ENCODE results near the gene SYNPR.

SYNPR gene

DNA sequence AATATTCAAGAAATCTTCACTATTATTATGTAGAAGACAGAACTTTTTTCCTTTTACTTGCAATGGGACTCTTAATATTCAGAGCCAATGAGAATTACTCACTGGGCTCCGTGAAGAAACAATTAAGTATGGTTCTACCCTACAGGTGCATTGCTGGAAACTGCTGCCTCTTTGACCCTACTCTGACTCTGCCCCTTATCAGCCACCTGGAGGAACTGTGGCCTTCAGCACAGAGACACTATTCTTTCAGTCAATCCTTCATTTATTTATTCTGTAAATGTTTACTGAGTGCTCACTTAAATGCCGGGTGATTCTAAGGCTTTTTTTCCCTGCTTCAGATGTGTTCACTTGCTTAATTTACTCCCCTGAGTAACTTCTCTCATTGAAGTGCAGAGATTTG is 163.2 kb downstream of the SYNPR start:
- H3K36me3 ChIP-seq (replicated peaks; ENCODE audit: low read depth, low read length): no peaks in the 10 kb centered on the region
- H3K9ac ChIP-seq (ENCODE audit: low read length): no peak overlapping the region
- H3K4me1 ChIP-seq (ENCODE audit: low read length): no peaks in the 10 kb centered on the region
- no peak overlapping the region for H2AFZ ChIP-seq (ENCODE audit: low read depth, low read length)
- no peaks in the 10 kb centered on the region for H4K20me1 ChIP-seq (ENCODE audit: insufficient read depth, low read length)
- no peak overlapping the region for H3K4me3 ChIP-seq (ENCODE audit: low read length)
- no peak overlapping the region for H3K4me2 ChIP-seq (ENCODE audit: low read length)
- H3K27ac ChIP-seq (ENCODE audit: low read length): no peak overlapping the region
- no peak for TF ChIP-seq EZH2phosphoT487 (IDR thresholded peaks at IDR 0.05; ENCODE audit: low read depth)
- TF ChIP-seq, protein P1, sequence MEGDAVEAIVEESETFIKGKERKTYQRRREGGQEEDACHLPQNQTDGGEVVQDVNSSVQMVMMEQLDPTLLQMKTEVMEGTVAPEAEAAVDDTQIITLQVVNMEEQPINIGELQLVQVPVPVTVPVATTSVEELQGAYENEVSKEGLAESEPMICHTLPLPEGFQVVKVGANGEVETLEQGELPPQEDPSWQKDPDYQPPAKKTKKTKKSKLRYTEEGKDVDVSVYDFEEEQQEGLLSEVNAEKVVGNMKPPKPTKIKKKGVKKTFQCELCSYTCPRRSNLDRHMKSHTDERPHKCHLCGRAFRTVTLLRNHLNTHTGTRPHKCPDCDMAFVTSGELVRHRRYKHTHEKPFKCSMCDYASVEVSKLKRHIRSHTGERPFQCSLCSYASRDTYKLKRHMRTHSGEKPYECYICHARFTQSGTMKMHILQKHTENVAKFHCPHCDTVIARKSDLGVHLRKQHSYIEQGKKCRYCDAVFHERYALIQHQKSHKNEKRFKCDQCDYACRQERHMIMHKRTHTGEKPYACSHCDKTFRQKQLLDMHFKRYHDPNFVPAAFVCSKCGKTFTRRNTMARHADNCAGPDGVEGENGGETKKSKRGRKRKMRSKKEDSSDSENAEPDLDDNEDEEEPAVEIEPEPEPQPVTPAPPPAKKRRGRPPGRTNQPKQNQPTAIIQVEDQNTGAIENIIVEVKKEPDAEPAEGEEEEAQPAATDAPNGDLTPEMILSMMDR (IDR thresholded peaks at IDR 0.05; ENCODE audit: low read depth, low read length): no peak
- no peaks in the 10 kb centered on the region for H3K27me3 ChIP-seq (ENCODE audit: low read depth, low read length)
- no peaks in the 10 kb centered on the region for H3K79me2 ChIP-seq (ENCODE audit: low read length)
- H3K9me3 ChIP-seq (ENCODE audit: insufficient read depth, low read length): no peaks in the 10 kb centered on the region

DNA sequence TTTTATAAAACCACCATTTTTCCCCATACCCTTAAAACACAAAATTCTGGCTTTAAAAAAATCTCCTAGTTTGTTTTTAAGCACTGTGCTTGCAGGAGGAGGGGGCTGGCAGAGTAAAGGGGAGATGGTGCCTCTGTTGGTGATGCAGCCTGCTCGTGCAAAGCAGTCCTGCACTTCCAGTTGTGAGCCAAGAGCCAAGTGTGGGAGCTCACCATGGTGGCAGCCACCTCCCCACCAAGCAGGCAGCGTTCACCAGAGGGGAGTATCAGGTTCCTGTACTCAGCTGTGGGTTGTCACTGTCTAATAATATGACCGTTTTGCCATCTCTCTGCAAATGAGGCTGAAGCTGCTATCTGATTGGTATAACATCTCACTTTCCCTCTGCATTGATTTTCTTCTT is 164.8 kb downstream of the SYNPR start:
- Histone ChIP-seq H3K9me3 (ENCODE audit: insufficient read depth, low read length) (no peaks in the 10 kb centered on the region), H3K79me2 (ENCODE audit: low read length) (no peaks in the 10 kb centered on the region), H2AFZ (ENCODE audit: low read depth, low read length) (no peak overlapping the region), H4K20me1 (ENCODE audit: insufficient read depth, low read length) (no peaks in the 10 kb centered on the region), H3K27ac (ENCODE audit: low read length) (no peak overlapping the region), H3K9ac (ENCODE audit: low read length) (no peak overlapping the region), H3K4me3 (ENCODE audit: low read length) (no peak overlapping the region), H3K27me3 (ENCODE audit: low read depth, low read length) (0 out of 2 replicates have a peak, but pooled peaks cover 3% of the 10 kb centered on the region), H3K4me1 (ENCODE audit: low read length) (no peaks in the 10 kb centered on the region), H3K36me3 (replicated peaks; ENCODE audit: low read depth, low read length) (no peaks in the 10 kb centered on the region), H3K4me2 (ENCODE audit: low read length) (no peak overlapping the region)
- TF ChIP-seq EZH2phosphoT487 (IDR thresholded peaks at IDR 0.05; ENCODE audit: low read depth): no peak
- TF ChIP-seq, protein P1 (IDR thresholded peaks at IDR 0.05; ENCODE audit: low read depth, low read length): no peak

DNA sequence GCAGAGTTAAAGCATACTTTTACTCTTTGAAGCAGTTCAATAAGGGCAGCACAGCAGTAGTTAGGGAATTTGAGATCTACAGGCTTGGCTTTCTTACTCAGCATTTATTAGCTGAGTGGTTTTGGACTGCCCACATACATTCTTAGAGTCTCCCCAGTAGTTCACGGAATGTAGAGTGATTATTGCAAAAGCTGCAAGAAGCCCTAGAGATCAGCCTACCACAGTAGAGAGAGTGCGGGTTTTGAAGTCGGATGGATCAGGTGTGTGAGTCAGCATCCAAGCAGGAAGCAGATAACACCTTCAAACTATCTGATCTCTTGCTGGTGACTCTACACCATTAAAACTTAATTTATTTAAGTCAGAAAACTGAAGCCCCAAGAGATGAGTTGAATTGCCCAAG is 171.9 kb downstream of the SYNPR start:
- 0 out of 2 replicates have a peak, but pooled peaks cover 3% of the 10 kb centered on the region for H3K27me3 ChIP-seq (ENCODE audit: low read depth, low read length)
- H3K9me3 ChIP-seq (ENCODE audit: insufficient read depth, low read length): no peaks in the 10 kb centered on the region
- H4K20me1 ChIP-seq (ENCODE audit: insufficient read depth, low read length): no peaks in the 10 kb centered on the region
- no peaks in the 10 kb centered on the region for H3K36me3 ChIP-seq (replicated peaks; ENCODE audit: low read depth, low read length)
- no peaks in the 10 kb centered on the region for H3K4me1 ChIP-seq (ENCODE audit: low read length)
- H3K79me2 ChIP-seq (ENCODE audit: low read length): no peaks in the 10 kb centered on the region
- H3K9ac ChIP-seq (ENCODE audit: low read length): no peak overlapping the region
- H2AFZ ChIP-seq (ENCODE audit: low read depth, low read length): no peak overlapping the region
- no peak for TF ChIP-seq EZH2phosphoT487 (IDR thresholded peaks at IDR 0.05; ENCODE audit: low read depth)
- TF ChIP-seq, protein P1 (IDR thresholded peaks at IDR 0.05; ENCODE audit: low read depth, low read length): no peak
- H3K4me2 ChIP-seq (ENCODE audit: low read length): no peak overlapping the region
- H3K27ac ChIP-seq (ENCODE audit: low read length): no peak overlapping the region
- no peak overlapping the region for H3K4me3 ChIP-seq (ENCODE audit: low read length)

DNA sequence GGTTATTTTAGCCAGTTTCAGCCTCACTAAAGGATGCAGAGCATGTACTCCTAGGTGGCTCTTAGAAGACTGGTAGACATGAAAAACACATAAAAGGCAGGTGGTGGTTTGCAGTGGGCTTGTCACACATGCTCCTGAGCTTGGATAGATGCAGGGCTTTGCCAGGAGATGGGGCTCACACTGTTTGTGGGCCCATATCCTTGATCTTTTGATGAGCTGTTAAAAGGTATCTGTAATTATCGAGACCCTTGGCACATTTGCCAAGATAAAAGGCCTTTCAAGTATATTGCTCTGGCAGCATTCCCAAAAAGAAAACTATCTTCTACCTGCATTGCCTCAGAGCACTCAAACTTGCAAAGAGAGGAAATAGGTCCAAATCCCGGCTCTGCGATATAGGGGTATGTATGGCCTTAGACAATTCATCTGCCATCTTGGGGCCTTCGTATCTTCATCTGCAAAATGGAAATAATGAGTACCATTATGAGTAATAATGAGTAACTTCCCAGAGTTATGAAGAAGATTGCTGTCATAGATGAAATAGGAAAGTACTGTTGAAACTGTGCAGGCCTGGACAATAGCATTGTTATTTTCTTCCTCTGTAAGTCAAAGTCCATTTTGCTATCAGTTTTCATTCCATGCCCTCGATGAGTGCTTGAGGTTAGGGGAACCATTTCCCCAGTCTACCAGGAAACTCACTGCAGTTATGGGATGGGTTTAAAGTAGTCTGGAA is 172.7 kb downstream of the SYNPR start:
- H3K27ac ChIP-seq (ENCODE audit: low read length): no peak overlapping the region
- H3K4me1 ChIP-seq (ENCODE audit: low read length): no peaks in the 10 kb centered on the region
- no peak overlapping the region for H3K4me2 ChIP-seq (ENCODE audit: low read length)
- H3K79me2 ChIP-seq (ENCODE audit: low read length): no peaks in the 10 kb centered on the region
- H3K9me3 ChIP-seq (ENCODE audit: insufficient read depth, low read length): no peaks in the 10 kb centered on the region
- H3K9ac ChIP-seq (ENCODE audit: low read length): no peak overlapping the region
- no peaks in the 10 kb centered on the region for H3K36me3 ChIP-seq (replicated peaks; ENCODE audit: low read depth, low read length)
- no peak overlapping the region for H3K4me3 ChIP-seq (ENCODE audit: low read length)
- 0 out of 2 replicates have a peak, but pooled peaks cover 3% of the 10 kb centered on the region for H3K27me3 ChIP-seq (ENCODE audit: low read depth, low read length)
- H4K20me1 ChIP-seq (ENCODE audit: insufficient read depth, low read length): no peaks in the 10 kb centered on the region
- H2AFZ ChIP-seq (ENCODE audit: low read depth, low read length): no peak overlapping the region
- TF ChIP-seq, protein P1 (IDR thresholded peaks at IDR 0.05; ENCODE audit: low read depth, low read length): no peak
- TF ChIP-seq EZH2phosphoT487 (IDR thresholded peaks at IDR 0.05; ENCODE audit: low read depth): no peak
